Measurements from ENCODE around the gene PTPN12. TPM values are rescaled to one million over a fixed set of nuclear protein-coding genes. Genes with fewer than 3 reads are reported as not detected.
A peak's percentile ranks its signal among the peaks of the same experiment; 100 is the strongest.
"Not testable (repeated sequence)": the region's sequence is repeated elsewhere in the genome, so short reads cannot be mapped to it uniquely, and the experiment has no call there.

PTPN12 gene
- total RNA-seq, 2 donors from 2014 or later, result 33.8 to 84.3 TPM

DNA sequence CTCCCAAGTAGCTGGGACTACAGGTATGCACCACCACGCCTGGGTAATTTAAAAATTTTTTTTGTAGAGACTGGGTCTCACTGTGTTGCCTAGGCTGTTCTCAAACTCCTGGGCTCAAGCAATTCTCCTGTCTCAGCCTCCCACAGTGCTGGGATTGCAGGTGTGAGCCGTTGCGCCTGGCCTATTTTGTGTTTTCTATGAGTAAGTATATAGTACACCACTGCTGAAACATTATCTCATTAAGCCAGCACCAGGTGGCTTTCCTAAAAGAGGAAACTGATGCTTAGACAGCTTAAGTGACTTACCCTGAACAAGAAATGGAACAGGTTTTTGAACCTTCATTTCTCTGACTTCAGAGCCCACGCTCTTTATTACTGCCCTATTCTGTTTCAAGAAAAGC is 7.8 kb upstream of the PTPN12 start:
- no peaks in the 10 kb centered on the region for H3K36me3 Mint-ChIP-seq
- H3K9me3 Mint-ChIP-seq, result no peaks in the 10 kb centered on the region
- no peak for ATAC-seq
- no peak overlapping the region for H3K27ac Mint-ChIP-seq
- no peak overlapping the region for H3K4me3 Mint-ChIP-seq
- no peaks in the 10 kb centered on the region for H3K27me3 Mint-ChIP-seq
- no peak for DNase-seq (ENCODE audit: low spot score)
- peaks cover 7 to 19% of the 10 kb centered on the region in 2 donors for H3K4me1 Mint-ChIP-seq (ENCODE audit: low read depth in 2 of 2)

DNA sequence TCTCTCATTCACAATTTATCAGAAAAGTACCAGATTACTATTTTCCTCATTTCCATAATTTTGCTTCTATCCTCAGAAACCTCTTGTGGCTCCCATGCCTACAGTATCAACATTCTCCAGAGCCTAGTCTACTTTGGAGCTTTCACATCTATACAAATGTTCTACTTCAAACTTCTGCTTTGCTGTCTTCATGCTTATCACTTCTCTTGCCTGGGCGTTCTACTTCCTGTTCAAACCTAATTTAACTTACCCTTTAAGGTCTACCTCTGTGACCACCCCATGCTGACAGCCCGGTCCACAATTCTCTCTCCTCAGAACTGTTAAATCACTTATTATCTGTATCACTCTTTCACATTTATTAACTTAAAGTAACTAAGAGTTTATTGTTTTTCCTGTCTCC is 6.1 kb upstream of the PTPN12 start:
- no peaks in the 10 kb centered on the region for H3K27me3 Mint-ChIP-seq
- DNase-seq (ENCODE audit: low spot score), result no peak
- H3K4me1 Mint-ChIP-seq (ENCODE audit: low read depth in 2 of 2), result peaks cover 12 to 19% of the 10 kb centered on the region in 2 donors
- H3K27ac Mint-ChIP-seq, result peak overlapping the region; percentile 17 to 72
- H3K36me3 Mint-ChIP-seq, result no peaks in the 10 kb centered on the region
- H3K9me3 Mint-ChIP-seq, result no peaks in the 10 kb centered on the region
- ATAC-seq, result no peak
- peak overlapping the region; percentile 2 for H3K4me3 Mint-ChIP-seq

DNA sequence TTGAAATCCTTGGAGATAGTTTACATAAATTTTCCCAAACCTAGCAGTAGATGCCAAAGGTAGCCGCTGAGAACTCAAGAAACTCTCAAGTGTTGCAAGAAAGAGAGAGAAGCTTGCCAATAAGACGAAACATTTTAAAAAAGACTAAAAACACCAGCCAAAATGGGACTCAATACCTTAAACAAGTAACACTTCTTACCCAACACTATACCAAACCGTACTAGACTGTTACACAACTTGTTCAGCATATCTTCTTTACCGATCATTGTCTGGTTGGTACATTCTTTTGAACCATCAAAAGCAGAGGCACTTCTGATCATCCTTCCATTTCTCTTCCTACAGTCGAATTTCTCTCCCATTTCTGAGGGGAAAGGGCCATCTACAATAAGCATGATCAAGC is 4.8 kb upstream of the PTPN12 start:
- H3K4me3 Mint-ChIP-seq, result no peak overlapping the region
- H3K36me3 Mint-ChIP-seq, result no peaks in the 10 kb centered on the region
- peaks cover 12 to 19% of the 10 kb centered on the region in 2 donors for H3K4me1 Mint-ChIP-seq (ENCODE audit: low read depth in 2 of 2)
- no peak for ATAC-seq
- no peaks in the 10 kb centered on the region for H3K9me3 Mint-ChIP-seq
- peak overlapping the region in 1 of 2 donors; percentile 73 for H3K27ac Mint-ChIP-seq
- no peak for DNase-seq (ENCODE audit: low spot score)
- no peaks in the 10 kb centered on the region for H3K27me3 Mint-ChIP-seq

- ATAC-seq; DNase-seq (ENCODE audit: low spot score); H3K36me3 Mint-ChIP-seq; H3K4me3 Mint-ChIP-seq; H3K27me3 Mint-ChIP-seq; H3K9me3 Mint-ChIP-seq: not testable (repeated sequence)
- Mint-ChIP-seq H3K4me1 (ENCODE audit: low read depth in 2 of 2) (peaks cover 12 to 19% of the 10 kb centered on the region in 2 donors), H3K27ac (peak overlapping the region in 1 of 2 donors; percentile 73)
Measured at GRCh38 chr7:77532732-77533131, 4.4 kb upstream of the PTPN12 start.

- not testable (repeated sequence) for ATAC-seq; DNase-seq (ENCODE audit: low spot score); H3K4me3 Mint-ChIP-seq; H3K9me3 Mint-ChIP-seq; H3K27ac Mint-ChIP-seq; H3K27me3 Mint-ChIP-seq; H3K36me3 Mint-ChIP-seq
- peaks cover 17 to 22% of the 10 kb centered on the region in 2 donors for H3K4me1 Mint-ChIP-seq (ENCODE audit: low read depth in 2 of 2)
Measured at GRCh38 chr7:77534046-77534445, 3.0 kb upstream of the PTPN12 start.

GRCh38 chr7:77536017-77536412 is 1.1 kb upstream of the PTPN12 start:
- H3K4me3 Mint-ChIP-seq, result peak overlapping the region; percentile 87
- no peaks in the 10 kb centered on the region for H3K9me3 Mint-ChIP-seq
- no peak for DNase-seq (ENCODE audit: low spot score)
- no peak for ATAC-seq
- no peaks in the 10 kb centered on the region for H3K36me3 Mint-ChIP-seq
- H3K27me3 Mint-ChIP-seq, result no peaks in the 10 kb centered on the region
- H3K27ac Mint-ChIP-seq, result no peak overlapping the region
- H3K4me1 Mint-ChIP-seq (ENCODE audit: low read depth in 2 of 2), result peaks cover 25 to 31% of the 10 kb centered on the region in 2 donors

- ATAC-seq (peak; percentile 96 to 97), DNase-seq (ENCODE audit: low spot score) (peak; percentile 98)
- peak overlapping the region; percentile 65 to 85 for H3K27ac Mint-ChIP-seq
- H3K4me3 Mint-ChIP-seq, result peak overlapping the region; percentile 87
- peaks cover 24 to 33% of the 10 kb centered on the region in 2 donors for H3K4me1 Mint-ChIP-seq (ENCODE audit: low read depth in 2 of 2)
- no peaks in the 10 kb centered on the region for H3K36me3 Mint-ChIP-seq
- no peaks in the 10 kb centered on the region for H3K9me3 Mint-ChIP-seq
- no peaks in the 10 kb centered on the region for H3K27me3 Mint-ChIP-seq
Measured at GRCh38 chr7:77536413-77537135, 521 bp upstream of the PTPN12 start.

DNA sequence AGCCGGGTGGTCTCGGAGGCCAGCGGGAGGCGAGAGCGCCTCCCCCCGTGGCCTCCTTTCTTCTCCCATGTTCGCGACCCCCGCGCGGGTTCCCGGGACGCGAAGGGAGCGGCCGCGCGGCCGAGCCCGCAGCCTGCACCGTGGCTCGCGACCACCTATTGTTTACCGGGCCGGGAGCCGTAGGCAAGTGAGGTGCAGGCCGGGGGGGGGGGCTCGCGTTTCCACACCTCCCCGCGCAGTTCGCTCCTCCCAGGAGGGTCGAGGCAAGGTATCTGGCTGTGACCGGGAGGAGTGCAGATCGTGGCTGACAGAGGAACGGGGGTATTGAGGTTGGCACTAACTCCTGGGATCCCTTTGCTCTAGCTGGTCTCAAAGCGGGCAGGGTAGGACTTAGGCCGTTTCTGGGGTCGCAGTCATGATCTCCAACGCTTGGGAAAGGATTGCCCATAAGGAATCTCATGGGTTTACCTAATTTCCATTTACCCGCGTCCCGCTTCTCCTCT is 734 bp downstream of the PTPN12 start:
- Mint-ChIP-seq H3K36me3 (no peaks in the 10 kb centered on the region), H3K27me3 (no peaks in the 10 kb centered on the region), H3K9me3 (no peaks in the 10 kb centered on the region), H3K27ac (peak overlapping the region; percentile 69 to 77), H3K4me3 (peak overlapping the region; percentile 87), H3K4me1 (ENCODE audit: low read depth in 2 of 2) (peaks cover 30 to 45% of the 10 kb centered on the region in 2 donors)
- ATAC-seq, result no peak
- peak; percentile 61 for DNase-seq (ENCODE audit: low spot score)

DNA sequence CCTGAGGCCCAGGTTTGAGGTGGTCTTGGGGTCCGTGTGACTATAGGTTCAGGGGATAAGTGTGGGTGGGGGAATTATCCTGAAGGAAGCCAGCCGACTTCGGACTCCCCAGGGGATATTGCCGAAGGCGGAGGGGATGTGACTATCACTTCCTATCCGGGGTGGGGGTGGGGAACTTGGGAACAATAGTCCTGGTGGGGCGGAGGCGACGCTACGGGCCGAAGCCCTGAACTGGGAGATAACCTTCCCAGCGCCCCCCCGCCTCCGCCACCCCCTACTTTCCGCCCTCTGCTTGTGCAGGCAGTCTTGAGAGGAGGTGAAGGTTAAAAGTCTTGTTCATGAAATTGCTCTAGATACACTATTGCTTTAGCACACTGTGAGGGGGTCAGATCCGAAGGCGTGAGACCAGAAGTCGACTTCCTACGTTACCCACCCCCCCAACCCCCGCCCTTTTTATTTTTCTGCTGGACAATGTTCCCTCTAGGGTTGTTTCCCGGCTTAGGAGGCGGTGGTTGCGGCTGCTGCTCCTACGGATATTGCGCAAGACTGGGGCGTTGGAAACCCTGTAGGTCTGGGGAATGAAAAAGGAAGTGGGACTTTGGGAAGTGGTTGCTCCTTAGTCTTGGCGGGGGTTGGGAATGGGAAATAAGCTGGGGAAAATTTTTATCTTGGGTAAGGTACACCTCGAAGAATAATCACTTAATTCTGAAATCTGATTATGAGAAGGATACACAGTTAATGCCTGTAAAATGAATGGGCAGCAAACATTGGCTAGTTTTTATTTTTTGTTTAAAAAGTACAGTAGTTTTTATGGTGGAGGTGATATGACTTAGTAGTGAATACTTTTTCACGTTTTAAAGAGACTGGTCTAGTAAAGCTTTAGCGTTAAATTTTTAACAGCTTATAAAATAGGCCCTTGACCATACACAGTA is 1.5 kb downstream of the PTPN12 start:
- ATAC-seq, result no peak
- no peaks in the 10 kb centered on the region for H3K36me3 Mint-ChIP-seq
- no peaks in the 10 kb centered on the region for H3K9me3 Mint-ChIP-seq
- peak; percentile 73 for DNase-seq (ENCODE audit: low spot score)
- peak overlapping the region; percentile 87 for H3K4me3 Mint-ChIP-seq
- H3K27ac Mint-ChIP-seq, result peak overlapping the region; percentile 69 to 77
- H3K4me1 Mint-ChIP-seq (ENCODE audit: low read depth in 2 of 2), result peaks cover 35 to 52% of the 10 kb centered on the region in 2 donors
- H3K27me3 Mint-ChIP-seq, result no peaks in the 10 kb centered on the region

DNA sequence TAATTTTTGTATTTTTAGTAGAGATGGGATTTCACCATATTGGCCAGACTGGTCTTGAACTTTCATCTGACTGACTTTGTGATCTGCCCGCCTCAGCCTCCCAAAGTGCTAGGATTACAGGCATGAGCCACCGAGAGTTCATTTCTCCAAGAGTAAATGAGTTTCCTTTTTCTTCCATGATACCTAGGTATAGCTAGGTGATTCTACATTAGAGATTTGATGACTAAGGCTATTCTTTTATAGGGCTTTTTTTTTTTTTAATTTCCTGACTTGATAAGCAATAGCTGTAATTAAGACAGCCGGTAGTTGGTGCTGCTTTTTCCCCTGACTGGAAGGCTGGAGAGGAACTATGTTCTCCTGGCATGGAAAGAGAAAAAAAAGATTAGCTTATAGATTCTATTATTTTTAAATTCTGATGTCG is 3.3 kb downstream of the PTPN12 start:
- Mint-ChIP-seq H3K36me3 (no peaks in the 10 kb centered on the region), H3K27ac (peak overlapping the region; percentile 69 to 77), H3K9me3 (no peaks in the 10 kb centered on the region), H3K4me3 (peak overlapping the region; percentile 87), H3K27me3 (no peaks in the 10 kb centered on the region), H3K4me1 (ENCODE audit: low read depth in 2 of 2) (peaks cover 41 to 59% of the 10 kb centered on the region in 2 donors)
- DNase-seq (ENCODE audit: low spot score) (no peak), ATAC-seq (no peak)

GRCh38 chr7:77540993-77541392 is 3.9 kb downstream of the PTPN12 start:
- DNase-seq (ENCODE audit: low spot score); H3K27me3 Mint-ChIP-seq; ATAC-seq; H3K9me3 Mint-ChIP-seq; H3K36me3 Mint-ChIP-seq: not testable (repeated sequence)
- peak overlapping the region; percentile 53 to 69 for H3K27ac Mint-ChIP-seq
- H3K4me1 Mint-ChIP-seq (ENCODE audit: low read depth in 2 of 2), result peaks cover 38 to 55% of the 10 kb centered on the region in 2 donors
- peak overlapping the region; percentile 48 for H3K4me3 Mint-ChIP-seq

GRCh38 chr7:77542409-77542808 is 5.3 kb downstream of the PTPN12 start:
- Mint-ChIP-seq H3K36me3 (no peaks in the 10 kb centered on the region), H3K27ac (peak overlapping the region; percentile 53 to 69), H3K4me1 (ENCODE audit: low read depth in 2 of 2) (peaks cover 45 to 64% of the 10 kb centered on the region in 2 donors), H3K4me3 (peak overlapping the region; percentile 45), H3K27me3 (no peaks in the 10 kb centered on the region), H3K9me3 (no peaks in the 10 kb centered on the region)
- ATAC-seq (peak; percentile 17 to 28), DNase-seq (ENCODE audit: low spot score) (no peak)

DNA sequence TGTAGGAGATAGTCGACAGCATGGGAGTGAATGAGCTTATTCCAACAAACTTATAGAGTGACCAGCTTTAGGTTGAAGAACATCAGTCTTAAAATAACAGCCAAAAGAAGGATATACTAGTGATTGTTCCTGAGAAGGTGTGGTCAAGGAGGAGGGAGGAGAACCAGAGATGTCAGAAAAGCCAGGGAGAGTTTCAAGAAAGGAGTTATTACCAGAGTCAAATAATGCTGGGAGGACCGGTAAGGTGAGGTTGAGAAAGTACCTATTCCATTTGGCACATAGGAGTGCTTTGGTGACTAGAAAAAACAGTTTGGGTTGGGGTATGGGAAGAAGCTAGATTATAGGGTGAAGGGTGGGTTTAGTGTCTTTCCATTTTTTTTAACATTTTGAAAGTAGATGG is 5.8 kb downstream of the PTPN12 start:
- H3K4me3 Mint-ChIP-seq, result peak overlapping the region; percentile 45
- no peaks in the 10 kb centered on the region for H3K27me3 Mint-ChIP-seq
- H3K9me3 Mint-ChIP-seq, result no peaks in the 10 kb centered on the region
- peaks cover 50 to 69% of the 10 kb centered on the region in 2 donors for H3K4me1 Mint-ChIP-seq (ENCODE audit: low read depth in 2 of 2)
- H3K36me3 Mint-ChIP-seq, result no peaks in the 10 kb centered on the region
- ATAC-seq (no peak), DNase-seq (ENCODE audit: low spot score) (no peak)
- peak overlapping the region; percentile 53 to 69 for H3K27ac Mint-ChIP-seq
